Brain microvascular endothelial cell (primary cell): ENCODE results near the gene NBAS.

Experiments used
- DNase-seq: peaks from one replicate; pipeline ENCODE4 v3.0.0-alpha.2; 2020
- H3K27ac ChIP-seq: fragments of 250-450 bp; sonication (Bioruptor Pico); 2 replicates; pipeline ENCODE4 v1.5.1; 2020; ENCODE audit warnings: mild to moderate bottlenecking, moderate library complexity
- H3K27me3 ChIP-seq: fragments of 250-450 bp; sonication (Bioruptor Pico); replicated peaks from 2 replicates; pipeline ENCODE4 v1.5.1; 2020; ENCODE audit warnings: mild to moderate bottlenecking
- H3K36me3 ChIP-seq: fragments of 250-450 bp; sonication (Bioruptor Pico); replicated peaks from 2 replicates; pipeline ENCODE4 v1.5.1; 2020; ENCODE audit warnings: mild to moderate bottlenecking
- H3K4me3 ChIP-seq: 2 replicates; pipeline ENCODE4 v1.5.1; 2011; ENCODE audit warnings: low read depth, mild to moderate bottlenecking, control low read depth, low read length, moderate library complexity
- CTCF ChIP-seq: IDR thresholded peaks from 2 replicates; pipeline ENCODE4 v1.5.1; 2011; ENCODE audit warnings: low read depth, mild to moderate bottlenecking, moderate library complexity, low read length, control low read depth, inconsistent platforms; ENCODE audit errors: missing control alignments
- in situ Hi-C: cut with HindIII; loops from 2 replicates; pipeline ENCODE4 v1.10.0; 2017; ENCODE audit warnings: low sequenced_read_pairs, low pct_ligation_motif_present

NBAS gene

GRCh38 chr2:15498554-15498953, 62.6 kb downstream of the NBAS start:
- TF ChIP-seq CTCF: no peak
- H3K4me3 ChIP-seq: no peak overlapping the region
- H3K27me3 ChIP-seq: no peaks in the 10 kb centered on the region
- in situ Hi-C loops: no loop called here
- DNase-seq: no peak
- H3K36me3 ChIP-seq: peaks cover 3% of the 10 kb centered on the region
- no peak overlapping the region for H3K27ac ChIP-seq

- in situ Hi-C loops: no loop called here
- no peak overlapping the region for H3K27ac ChIP-seq
- no peak overlapping the region for H3K4me3 ChIP-seq
- no peaks in the 10 kb centered on the region for H3K27me3 ChIP-seq
- peaks cover 3% of the 10 kb centered on the region for H3K36me3 ChIP-seq
- no peak for TF ChIP-seq CTCF
- no peak for DNase-seq
Observed at GRCh38 chr2:15494877-15495276, 66.3 kb downstream of the NBAS start.

GRCh38 chr2:15492773-15493325, 68.3 kb downstream of the NBAS start:
- no peak overlapping the region for H3K4me3 ChIP-seq
- no peak for DNase-seq
- TF ChIP-seq CTCF: no peak
- in situ Hi-C loops: no loop called here
- H3K27ac ChIP-seq: no peak overlapping the region
- H3K36me3 ChIP-seq: no peaks in the 10 kb centered on the region
- no peaks in the 10 kb centered on the region for H3K27me3 ChIP-seq

GRCh38 chr2:15486770-15487169, 74.4 kb downstream of the NBAS start:
- DNase-seq: no peak
- H3K36me3 ChIP-seq: no peaks in the 10 kb centered on the region
- TF ChIP-seq CTCF: no peak
- no peaks in the 10 kb centered on the region for H3K27me3 ChIP-seq
- in situ Hi-C loops: no loop called here
- H3K27ac ChIP-seq: no peak overlapping the region
- H3K4me3 ChIP-seq: no peak overlapping the region

- Histone ChIP-seq H3K27me3 (no peaks in the 10 kb centered on the region), H3K4me3 (no peak overlapping the region), H3K27ac (no peak overlapping the region), H3K36me3 (peaks cover 4% of the 10 kb centered on the region)
- in situ Hi-C loops: no loop called here
- TF ChIP-seq CTCF: no peak
- no peak for DNase-seq
Observed at GRCh38 chr2:15485949-15486348, 75.2 kb downstream of the NBAS start.

GRCh38 chr2:15481000-15481399, 80.1 kb downstream of the NBAS start:
- Histone ChIP-seq H3K27ac (no peak overlapping the region), H3K27me3 (no peaks in the 10 kb centered on the region), H3K36me3 (peaks cover 5% of the 10 kb centered on the region), H3K4me3 (no peak overlapping the region)
- in situ Hi-C loops: no loop called here
- no peak for TF ChIP-seq CTCF
- no peak for DNase-seq
